HG02798 (cell line): ENCODE results near the gene TPMT.
"Not testable (repeated sequence)": the region's sequence is repeated elsewhere in the genome, so short reads cannot be mapped to it uniquely, and the experiment has no call there.

ENCODE experiments used
- ATAC-seq: cut with Tn5 transposase; IDR thresholded peaks from one replicate; pipeline ENCODE4 v1.9.1; 2021; ENCODE audit warnings: mild to moderate bottlenecking; ENCODE audit not compliant: unreplicated experiment, poor library complexity

The TPMT gene

GRCh38 chr6:18160911-18161310 lies 6.0 kb upstream of the TPMT start:
- ATAC-seq, result no peak

GRCh38 chr6:18155864-18156421 lies 1.1 kb upstream of the TPMT start:
- ATAC-seq, result peak; percentile 26

- peak; percentile 91 for ATAC-seq
Measured at GRCh38 chr6:18155150-18155863, 430 bp upstream of the TPMT start, which contains the start of gene KDM1B. TSS of gene KDM1B (plus strand) at chr6:18155422. CDS start at chr6:18159896, 4,474 bp downstream.

- no peak for ATAC-seq
Measured at GRCh38 chr6:18153311-18153703, 1.6 kb downstream of the TPMT start.

GRCh38 chr6:18151801-18152200 lies 3.1 kb downstream of the TPMT start:
- ATAC-seq, result no peak

- ATAC-seq, result not testable (repeated sequence)
Measured at GRCh38 chr6:18151391-18151790, 3.5 kb downstream of the TPMT start.

GRCh38 chr6:18148304-18149025 lies 6.4 kb downstream of the TPMT start:
- no peak for ATAC-seq

GRCh38 chr6:18147616-18148015 lies 7.3 kb downstream of the TPMT start:
- ATAC-seq, result no peak

GRCh38 chr6:18147160-18147559 lies 7.7 kb downstream of the TPMT start:
- ATAC-seq, result no peak

GRCh38 chr6:18142591-18142861 lies 12.4 kb downstream of the TPMT start:
- ATAC-seq, result no peak

- no peak for ATAC-seq
Measured at GRCh38 chr6:18141805-18142590, 12.9 kb downstream of the TPMT start.

GRCh38 chr6:18139935-18140621 lies 14.8 kb downstream of the TPMT start:
- ATAC-seq, result no peak

GRCh38 chr6:18138906-18139305 lies 16.0 kb downstream of the TPMT start:
- no peak for ATAC-seq

- ATAC-seq, result no peak
Measured at GRCh38 chr6:18136260-18136659, 18.6 kb downstream of the TPMT start.

- ATAC-seq, result no peak
Measured at GRCh38 chr6:18135171-18135570, 19.7 kb downstream of the TPMT start.

- ATAC-seq, result no peak
Measured at GRCh38 chr6:18132346-18132745, 22.5 kb downstream of the TPMT start.

- no peak for ATAC-seq
Measured at GRCh38 chr6:18126121-18126520, 28.8 kb downstream of the TPMT start.

- ATAC-seq, result peak; percentile 99
Measured at GRCh38 chr6:18122128-18123093, 32.5 kb downstream of the TPMT start, which contains the start of gene NHLRC1. TSS of gene NHLRC1 (minus strand) at chr6:18122677. CDS start at chr6:18122606, 71 bp downstream.

GRCh38 chr6:18121580-18122127 lies 33.2 kb downstream of the TPMT start:
- ATAC-seq, result no peak
